ENCODE results near the gene PHLPP1. TPM values are rescaled to one million over a fixed set of nuclear protein-coding genes. Genes with fewer than 3 reads are reported as not detected.

Gene PHLPP1
- polyA plus RNA-seq, 2 of the 4 experiments (the other 2 are of a cell fraction): 6.5 to 12.1 TPM

GRCh38 chr18:62827397-62827796 lies 112.1 kb downstream of the PHLPP1 start:
- FAIRE-seq: no peak
- DNase-seq (ENCODE audit: low read depth in 1 of 2, low spot score in 1 of 2): no peak
- H3K27ac ChIP-seq: 0 out of 6 replicates have a peak overlapping the region, but pooled peaks of 1 of the 2 experiments have one; percentile 1
- H3K9me3 ChIP-seq: no peaks in the 10 kb centered on the region
- H3K4me3 ChIP-seq: no peak overlapping the region
- H3K4me2 ChIP-seq: no peak overlapping the region
- ATAC-seq: peak in 1 of 2 experiments; percentile 42; a peak in 2 of 6 replicates
- TF ChIP-seq USF2 (IDR thresholded peaks at IDR 0.05): no peak
- TF ChIP-seq NR3C1 (IDR thresholded peaks at IDR 0.05): no peak
- no peak for TF ChIP-seq SREBF2 (IDR thresholded peaks at IDR 0.05)
- TF ChIP-seq NPAS2 (CRISPR knock-in tag; IDR thresholded peaks at IDR 0.05; ENCODE audit: borderline replicate concordance): no peak
- no peak for TF ChIP-seq HEYL (CRISPR knock-in tag; IDR thresholded peaks at IDR 0.05)
- no peak for TF ChIP-seq RAD21 (conservative IDR thresholded peaks at IDR 0.05 in 1 of 2, IDR thresholded peaks at IDR 0.05 in 1 of 2)
- no peak for TF ChIP-seq HOXA7 (CRISPR knock-in tag; IDR thresholded peaks at IDR 0.05)
- TF ChIP-seq RNF2 (IDR thresholded peaks at IDR 0.05; ENCODE audit: borderline replicate concordance, low read depth): no peak
- no peak for TF ChIP-seq ZC3H11A (IDR thresholded peaks at IDR 0.05)
- no peak for TF ChIP-seq RFX5 (IDR thresholded peaks at IDR 0.05)
- no peak for TF ChIP-seq KDM5A (IDR thresholded peaks at IDR 0.05)
- no peak for TF ChIP-seq MAZ (IDR thresholded peaks at IDR 0.05; ENCODE audit: borderline replicate concordance, low read depth, low read length)
- no peak for TF ChIP-seq JUNB (IDR thresholded peaks at IDR 0.05)
- H3K4me1 ChIP-seq: peaks cover 15% of the 10 kb centered on the region; the same call in 2 of the 3 replicates
- ChIA-PET POLR2A (no interaction called here), CTCF (interaction anchor here (0.9 kb wide), 1 partner anchor 10 kb away, joined by 4 read pairs; no protein-coding TSS in a partner anchor)

- DNase-seq (ENCODE audit: low read depth in 1 of 2, low spot score in 1 of 2) (no peak), FAIRE-seq (no peak), ATAC-seq (no peak)
- Histone ChIP-seq H3K4me3 (no peak overlapping the region), H3K27ac (no peak overlapping the region), H3K4me2 (no peak overlapping the region), H3K4me1 (0 out of 3 replicates have a peak, but pooled peaks cover 12% of the 10 kb centered on the region), H3K9me3 (no peaks in the 10 kb centered on the region)
- ChIA-PET POLR2A (no interaction called here), CTCF (interaction anchor here (0.9 kb wide), 1 partner anchor 9 kb away, joined by 4 read pairs; no protein-coding TSS in a partner anchor)
- TF ChIP-seq RARB (CRISPR knock-in tag; IDR thresholded peaks at IDR 0.05) (no peak), ATOH8 (CRISPR knock-in tag; IDR thresholded peaks at IDR 0.05; ENCODE audit: low read depth) (no peak), MAX (IDR thresholded peaks at IDR 0.05) (no peak), SMC3 (IDR thresholded peaks at IDR 0.05) (no peak), EP300 (IDR thresholded peaks at IDR 0.05) (no peak), NR3C1 (IDR thresholded peaks at IDR 0.05) (no peak), FOSL2 (IDR thresholded peaks at IDR 0.05) (no peak), FOSL2 (CRISPR knock-in tag; IDR thresholded peaks at IDR 0.05) (no peak), HOXB5 (CRISPR knock-in tag; IDR thresholded peaks at IDR 0.05) (no peak), USF2 (IDR thresholded peaks at IDR 0.05) (no peak), PHF8 (IDR thresholded peaks at IDR 0.05; ENCODE audit: borderline replicate concordance, low read depth) (no peak), SREBF2 (IDR thresholded peaks at IDR 0.05) (no peak), CHD4 (IDR thresholded peaks at IDR 0.05; ENCODE audit: borderline replicate concordance) (no peak), HES2 (IDR thresholded peaks at IDR 0.05) (no peak), JUN (IDR thresholded peaks at IDR 0.05) (no peak), BHLHE40 (IDR thresholded peaks at IDR 0.05; ENCODE audit: low read depth, low read length) (no peak), FOSB (CRISPR knock-in tag; IDR thresholded peaks at IDR 0.05) (no peak), HEYL (CRISPR knock-in tag; IDR thresholded peaks at IDR 0.05) (no peak)
- WGBS (ENCODE audit: missing lambda C conversion rate): 70% methylated on average over 3 of the region's 3 CpGs
Observed at GRCh38 chr18:62828091-62828640, 112.8 kb downstream of the PHLPP1 start.
